Suprapubic skin (tissue), 4 donors: ENCODE results near the gene TBCEL.

Source experiments
- EP300 ChIP-seq: sonication (generic); formaldehyde crosslinking; IDR thresholded peaks from one replicate; pipeline ENCODE4 v1.6.1; 2017; ENCODE audit warnings: antibody characterized with exemption
- POLR2AphosphoS5 ChIP-seq, 3 donors: sonication (generic); formaldehyde crosslinking; IDR thresholded peaks; one replicate each; pipeline ENCODE4 v1.6.1; 2017; ENCODE audit warnings: antibody characterized with exemption in 3 of 3
- TF ChIP-seq, protein P1 (sequence below), 2 donors: fragments of 200-600 bp in 1 of 2; fragments of 450-650 bp in 1 of 2; sonication (generic) in 1 of 2; IDR thresholded peaks; one replicate each; pipeline ENCODE4 v1.5.1; 2016 to 2019; ENCODE audit warnings: antibody characterized with exemption in 2 of 2, mild to moderate bottlenecking in 1 of 2, moderate library complexity in 1 of 2

DNA sequence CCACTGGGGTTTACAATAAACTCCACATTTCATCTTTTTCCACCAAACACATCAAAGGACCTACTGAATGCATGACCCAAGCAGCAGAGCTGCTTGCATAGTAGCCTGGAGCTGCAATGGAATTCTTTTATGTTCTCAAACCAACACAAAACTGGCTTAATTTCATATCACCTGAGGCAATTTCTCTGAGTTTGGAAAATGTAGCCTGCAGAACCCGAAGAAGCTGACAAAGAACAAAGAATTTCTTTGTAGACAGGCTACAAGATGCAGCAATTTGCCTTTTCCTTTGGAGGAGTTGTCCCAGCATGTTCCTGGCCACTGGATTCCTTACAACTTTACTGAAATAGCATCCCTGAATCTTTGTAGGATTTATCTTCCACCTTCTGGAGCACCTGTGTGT is 71.7 kb downstream of the TBCEL start:
- TF ChIP-seq EP300 (no peak), POLR2AphosphoS5 (IDR thresholded peaks at IDR 0.05) (no peak)
- TF ChIP-seq, protein P1, sequence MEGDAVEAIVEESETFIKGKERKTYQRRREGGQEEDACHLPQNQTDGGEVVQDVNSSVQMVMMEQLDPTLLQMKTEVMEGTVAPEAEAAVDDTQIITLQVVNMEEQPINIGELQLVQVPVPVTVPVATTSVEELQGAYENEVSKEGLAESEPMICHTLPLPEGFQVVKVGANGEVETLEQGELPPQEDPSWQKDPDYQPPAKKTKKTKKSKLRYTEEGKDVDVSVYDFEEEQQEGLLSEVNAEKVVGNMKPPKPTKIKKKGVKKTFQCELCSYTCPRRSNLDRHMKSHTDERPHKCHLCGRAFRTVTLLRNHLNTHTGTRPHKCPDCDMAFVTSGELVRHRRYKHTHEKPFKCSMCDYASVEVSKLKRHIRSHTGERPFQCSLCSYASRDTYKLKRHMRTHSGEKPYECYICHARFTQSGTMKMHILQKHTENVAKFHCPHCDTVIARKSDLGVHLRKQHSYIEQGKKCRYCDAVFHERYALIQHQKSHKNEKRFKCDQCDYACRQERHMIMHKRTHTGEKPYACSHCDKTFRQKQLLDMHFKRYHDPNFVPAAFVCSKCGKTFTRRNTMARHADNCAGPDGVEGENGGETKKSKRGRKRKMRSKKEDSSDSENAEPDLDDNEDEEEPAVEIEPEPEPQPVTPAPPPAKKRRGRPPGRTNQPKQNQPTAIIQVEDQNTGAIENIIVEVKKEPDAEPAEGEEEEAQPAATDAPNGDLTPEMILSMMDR (IDR thresholded peaks at IDR 0.05) = no peak
